Cardiac muscle cell (in vitro differentiated cells and primary cell): Measurements from ENCODE around the gene SERPINB13. TPM values are rescaled to one million over a fixed set of nuclear protein-coding genes. Genes with fewer than 3 reads are reported as not detected.

Source experiments
- DNase-seq, 2 donors: peaks; one replicate each; pipeline versions ENCODE4 v3.0.0 to v3.0.0-alpha.2; 2010 to 2017; ENCODE audit warnings: low read depth in 1 of 2, low spot score in 1 of 2
- H3K27ac ChIP-seq: fragments of 200-600 bp; sonication (generic); 2 replicates; pipeline ENCODE4 v1.5.1; 2016
- H3K27me3 ChIP-seq: fragments of 200-600 bp; sonication (generic); 2 replicates; pipeline ENCODE4 v1.6.0; 2016; ENCODE audit warnings: control low read depth
- H3K36me3 ChIP-seq: fragments of 200-600 bp; sonication (generic); 2 replicates; pipeline ENCODE4 v1.5.1; 2016; ENCODE audit warnings: control low read depth
- H3K4me1 ChIP-seq: fragments of 200-600 bp; sonication (generic); 2 replicates; pipeline ENCODE4 v1.8.1; 2017; ENCODE audit warnings: low read depth, mild to moderate bottlenecking, mixed run types
- H3K4me3 ChIP-seq: fragments of 200-600 bp; sonication (generic); 2 replicates; pipeline ENCODE4 v1.5.1; 2016; ENCODE audit warnings: mild to moderate bottlenecking
- H3K9me3 ChIP-seq: fragments of 200-600 bp; sonication (generic); 2 replicates; pipeline ENCODE4 v1.5.1; 2017; ENCODE audit warnings: low read depth, mild to moderate bottlenecking, control low read depth
- polyA plus RNA-seq: library from polyadenylated mRNA; unstranded; fragments of >200 nt; fragmentation: Nextera tagmentation; extraction: Ambion mirVana; gene quantifications from 2 replicates; pipeline ENCODE4 v1.2.1, GENCODE V29; 2016
- total RNA-seq: library from RNA; depleted of rRNA; stranded (reverse); fragments of >200 nt; gene quantifications from 2 replicates; pipeline ENCODE4 v1.2.3, GENCODE V29; 2016
- TF ChIP-seq, protein P1 (sequence below): IDR thresholded peaks from 2 replicates; pipeline ENCODE4 v1.5.1; 2012; ENCODE audit warnings: low read depth, mild to moderate bottlenecking, low read length

The SERPINB13 gene
- total and polyA plus RNA-seq, 2 experiments from 2014 or later: not detected

DNA sequence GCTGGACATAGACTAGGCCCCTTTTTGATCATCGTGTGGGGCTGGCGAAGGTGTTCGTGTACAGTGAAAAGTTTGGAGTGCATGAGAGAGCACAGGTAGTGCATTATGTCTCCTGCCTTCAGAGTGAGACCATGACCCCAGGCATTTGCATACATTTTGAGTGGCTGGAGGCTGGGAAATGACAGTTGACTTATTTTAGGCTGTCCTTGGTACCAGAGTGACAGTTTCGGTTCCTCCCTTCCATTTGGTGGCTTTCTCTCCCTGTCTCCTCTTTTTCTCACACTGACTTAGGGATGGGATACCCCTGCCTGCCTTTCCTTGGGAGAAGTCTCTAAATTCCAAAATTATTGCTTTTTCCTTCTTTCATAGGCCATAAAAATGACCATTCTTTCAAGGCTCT lies 24.9 kb upstream of the SERPINB13 start:
- DNase-seq: no peak
- H3K9me3 ChIP-seq: no peaks in the 10 kb centered on the region
- H3K4me3 ChIP-seq: no peak overlapping the region
- no peaks in the 10 kb centered on the region for H3K36me3 ChIP-seq
- TF ChIP-seq, protein P1, sequence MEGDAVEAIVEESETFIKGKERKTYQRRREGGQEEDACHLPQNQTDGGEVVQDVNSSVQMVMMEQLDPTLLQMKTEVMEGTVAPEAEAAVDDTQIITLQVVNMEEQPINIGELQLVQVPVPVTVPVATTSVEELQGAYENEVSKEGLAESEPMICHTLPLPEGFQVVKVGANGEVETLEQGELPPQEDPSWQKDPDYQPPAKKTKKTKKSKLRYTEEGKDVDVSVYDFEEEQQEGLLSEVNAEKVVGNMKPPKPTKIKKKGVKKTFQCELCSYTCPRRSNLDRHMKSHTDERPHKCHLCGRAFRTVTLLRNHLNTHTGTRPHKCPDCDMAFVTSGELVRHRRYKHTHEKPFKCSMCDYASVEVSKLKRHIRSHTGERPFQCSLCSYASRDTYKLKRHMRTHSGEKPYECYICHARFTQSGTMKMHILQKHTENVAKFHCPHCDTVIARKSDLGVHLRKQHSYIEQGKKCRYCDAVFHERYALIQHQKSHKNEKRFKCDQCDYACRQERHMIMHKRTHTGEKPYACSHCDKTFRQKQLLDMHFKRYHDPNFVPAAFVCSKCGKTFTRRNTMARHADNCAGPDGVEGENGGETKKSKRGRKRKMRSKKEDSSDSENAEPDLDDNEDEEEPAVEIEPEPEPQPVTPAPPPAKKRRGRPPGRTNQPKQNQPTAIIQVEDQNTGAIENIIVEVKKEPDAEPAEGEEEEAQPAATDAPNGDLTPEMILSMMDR: no peak
- no peak overlapping the region for H3K27ac ChIP-seq
- H3K4me1 ChIP-seq: no peaks in the 10 kb centered on the region
- H3K27me3 ChIP-seq: no peaks in the 10 kb centered on the region

- Histone ChIP-seq H3K4me3 (no peak overlapping the region), H3K36me3 (no peaks in the 10 kb centered on the region), H3K4me1 (no peaks in the 10 kb centered on the region), H3K27ac (no peak overlapping the region), H3K9me3 (no peaks in the 10 kb centered on the region), H3K27me3 (no peaks in the 10 kb centered on the region)
- DNase-seq: no peak
- TF ChIP-seq, protein P1: no peak
Measured at GRCh38 chr18:63564021-63564420, 23.1 kb upstream of the SERPINB13 start.

DNA sequence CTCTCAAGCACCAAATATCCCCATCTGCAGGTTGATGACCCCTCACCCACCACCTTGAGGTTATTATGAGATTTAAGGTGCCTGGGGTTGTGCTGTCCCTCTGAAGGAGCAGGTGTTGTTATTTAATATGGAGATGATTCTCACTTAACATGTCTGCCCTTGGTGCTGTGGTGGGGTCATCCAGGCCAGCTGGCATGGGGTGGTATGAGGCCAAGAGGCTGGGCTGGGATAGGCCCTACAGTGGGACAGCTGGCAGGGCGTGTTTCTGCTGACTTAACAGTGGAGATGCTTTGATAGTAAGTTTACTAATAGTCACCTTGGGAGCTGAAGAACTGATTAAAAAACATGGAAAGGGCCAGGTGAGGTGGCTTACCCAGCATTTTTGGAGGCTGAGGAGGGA lies 22.6 kb upstream of the SERPINB13 start:
- H3K27ac ChIP-seq: no peak overlapping the region
- H3K27me3 ChIP-seq: no peaks in the 10 kb centered on the region
- no peaks in the 10 kb centered on the region for H3K4me1 ChIP-seq
- no peaks in the 10 kb centered on the region for H3K36me3 ChIP-seq
- DNase-seq: no peak
- TF ChIP-seq, protein P1: no peak
- no peak overlapping the region for H3K4me3 ChIP-seq
- H3K9me3 ChIP-seq: no peaks in the 10 kb centered on the region

- Histone ChIP-seq H3K4me3 (no peak overlapping the region), H3K27ac (no peak overlapping the region), H3K4me1 (no peaks in the 10 kb centered on the region), H3K9me3 (no peaks in the 10 kb centered on the region), H3K36me3 (no peaks in the 10 kb centered on the region), H3K27me3 (no peaks in the 10 kb centered on the region)
- TF ChIP-seq, protein P1: no peak
- no peak for DNase-seq
Measured at GRCh38 chr18:63567276-63567675, 19.9 kb upstream of the SERPINB13 start.

DNA sequence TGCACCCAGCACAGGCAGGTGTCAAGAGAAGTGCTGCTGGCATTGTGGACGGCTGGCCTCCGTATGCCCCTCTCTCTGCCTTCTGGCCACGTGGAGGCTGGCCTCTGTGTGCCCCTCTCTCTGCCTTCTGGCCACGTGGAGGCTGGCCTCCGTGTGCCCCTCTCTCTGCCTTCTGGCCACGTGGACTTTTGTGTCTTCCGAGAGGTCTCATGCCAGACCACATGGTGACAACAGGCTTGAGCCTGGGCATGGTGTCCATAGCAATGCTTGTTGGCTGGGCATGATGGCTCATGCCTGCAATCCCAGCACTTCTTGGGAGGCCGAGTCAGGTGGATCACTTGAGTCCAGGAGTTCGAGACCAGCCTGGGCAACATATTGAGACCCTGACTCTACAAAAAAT lies 19.3 kb upstream of the SERPINB13 start:
- TF ChIP-seq, protein P1: no peak
- Histone ChIP-seq H3K36me3 (no peaks in the 10 kb centered on the region), H3K4me1 (no peaks in the 10 kb centered on the region), H3K4me3 (no peak overlapping the region), H3K9me3 (no peaks in the 10 kb centered on the region), H3K27ac (no peak overlapping the region), H3K27me3 (no peaks in the 10 kb centered on the region)
- no peak for DNase-seq

GRCh38 chr18:63570721-63571120 lies 16.4 kb upstream of the SERPINB13 start:
- Histone ChIP-seq H3K27ac (no peak overlapping the region), H3K4me3 (no peak overlapping the region)

More at GRCh38 chr18:63570721-63571120, 16.4 kb upstream of the SERPINB13 start:
- no peaks in the 10 kb centered on the region for H3K9me3 ChIP-seq
- no peak for DNase-seq
- TF ChIP-seq, protein P1: no peak
- H3K36me3 ChIP-seq: no peaks in the 10 kb centered on the region
- H3K27me3 ChIP-seq: no peaks in the 10 kb centered on the region
- no peaks in the 10 kb centered on the region for H3K4me1 ChIP-seq
